Smooth muscle cell (in vitro differentiated cells): Measurements from ENCODE around the gene CRHR1. TPM values are rescaled to one million over a fixed set of nuclear protein-coding genes. Genes with fewer than 3 reads are reported as not detected.

Experiments used
- DNase-seq: peaks from one replicate; lab custom pipeline; 2025; ENCODE audit not compliant: unreplicated experiment; lab: John Stamatoyannopoulos, UW
- H2AFZ ChIP-seq: fragments of 200-600 bp; sonication (generic); 2 replicates; pipeline ENCODE4 v1.6.0; 2016; ENCODE audit warnings: antibody characterized with exemption, low read depth, mild to moderate bottlenecking
- H3F3A ChIP-seq: fragments of 200-600 bp; sonication (generic); 2 replicates; pipeline ENCODE4 v1.6.0; 2017; ENCODE audit warnings: antibody characterized with exemption, low read depth
- H3K27ac ChIP-seq: fragments of 200-600 bp; sonication (generic); 2 replicates; pipeline ENCODE4 v1.5.1; 2016; ENCODE audit warnings: low read depth, mild to moderate bottlenecking
- H3K27me3 ChIP-seq: fragments of 200-600 bp; sonication (generic); 2 replicates; pipeline ENCODE4 v1.6.1; 2016; ENCODE audit warnings: low read depth, mild to moderate bottlenecking
- H3K36me3 ChIP-seq: fragments of 200-600 bp; sonication (generic); 2 replicates; pipeline ENCODE4 v1.5.1; 2016; ENCODE audit warnings: low read depth
- H3K4me1 ChIP-seq: fragments of 200-600 bp; sonication (generic); 2 replicates; pipeline ENCODE4 v1.5.1; 2016; ENCODE audit warnings: low read depth
- H3K4me2 ChIP-seq: fragments of 200-600 bp; sonication (generic); 2 replicates; pipeline ENCODE4 v1.6.0; 2016; ENCODE audit warnings: mild to moderate bottlenecking
- H3K4me3 ChIP-seq: fragments of 200-600 bp; sonication (generic); 2 replicates; pipeline ENCODE4 v1.5.1; 2016; ENCODE audit warnings: mild to moderate bottlenecking
- H3K79me2 ChIP-seq: fragments of 200-600 bp; sonication (generic); 2 replicates; pipeline ENCODE4 v1.6.0; 2016; ENCODE audit warnings: low read depth, mild to moderate bottlenecking
- H3K9ac ChIP-seq: fragments of 200-600 bp; sonication (generic); 2 replicates; pipeline ENCODE4 v1.6.0; 2016; ENCODE audit warnings: low read depth
- H3K9me3 ChIP-seq: fragments of 200-600 bp; sonication (generic); replicated peaks from 2 replicates; pipeline ENCODE4 v1.5.1; 2016; ENCODE audit warnings: low read depth
- H4K20me1 ChIP-seq: fragments of 200-600 bp; sonication (generic); 2 replicates; pipeline ENCODE4 v1.6.0; 2016; ENCODE audit warnings: low read depth
- WGBS: methylation state at CpG from one replicate; pipeline ENCODE4 v1.1.7; 2016; ENCODE audit warnings: low lambda C conversion rate; 5-methylcytosine and 5-hydroxymethylcytosine counted together
- polyA plus RNA-seq: library from polyadenylated mRNA; unstranded; fragments of >200 nt; fragmentation: Nextera tagmentation; extraction: Ambion mirVana; gene quantifications from 2 replicates; pipeline ENCODE4 v1.2.1, GENCODE V29; 2016
- total RNA-seq: library from RNA; depleted of rRNA; stranded (reverse); fragments of >200 nt; gene quantifications from 2 replicates; pipeline ENCODE4 v1.2.3, GENCODE V29; 2014
- TF ChIP-seq, protein P1 (sequence below): fragments of 200-600 bp; sonication (generic); IDR thresholded peaks from 2 replicates; pipeline ENCODE4 v1.5.1; 2017; ENCODE audit warnings: borderline replicate concordance, mild to moderate bottlenecking, antibody characterized with exemption; ENCODE audit not compliant: insufficient read depth, poor library complexity, severe bottlenecking

Gene CRHR1
- total and polyA plus RNA-seq, 2 experiments from 2014 or later, result 0.09 TPM; not detected in 1

DNA sequence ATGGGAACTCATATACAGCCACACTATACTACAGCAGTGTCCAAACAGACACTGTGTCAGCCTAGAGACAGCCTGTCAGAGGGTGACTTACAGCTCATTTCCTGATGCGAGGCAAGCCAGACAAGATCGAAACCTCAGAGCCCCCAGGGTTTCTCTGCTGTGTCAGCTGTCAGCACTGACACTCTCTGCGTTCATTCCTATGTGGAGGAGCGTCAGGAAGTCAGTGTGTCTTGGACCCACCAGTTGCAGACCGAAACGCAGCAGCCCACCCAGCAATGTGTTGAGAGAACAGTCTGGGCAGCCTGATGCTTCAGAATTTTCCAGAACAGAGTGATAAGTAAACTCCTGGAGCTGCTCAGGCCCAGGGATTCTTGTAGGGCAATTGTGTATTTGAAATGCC lies 89.6 kb downstream of the CRHR1 start:
- 8% methylated on average over 6 of the region's 6 CpGs for WGBS
- TF ChIP-seq, protein P1, sequence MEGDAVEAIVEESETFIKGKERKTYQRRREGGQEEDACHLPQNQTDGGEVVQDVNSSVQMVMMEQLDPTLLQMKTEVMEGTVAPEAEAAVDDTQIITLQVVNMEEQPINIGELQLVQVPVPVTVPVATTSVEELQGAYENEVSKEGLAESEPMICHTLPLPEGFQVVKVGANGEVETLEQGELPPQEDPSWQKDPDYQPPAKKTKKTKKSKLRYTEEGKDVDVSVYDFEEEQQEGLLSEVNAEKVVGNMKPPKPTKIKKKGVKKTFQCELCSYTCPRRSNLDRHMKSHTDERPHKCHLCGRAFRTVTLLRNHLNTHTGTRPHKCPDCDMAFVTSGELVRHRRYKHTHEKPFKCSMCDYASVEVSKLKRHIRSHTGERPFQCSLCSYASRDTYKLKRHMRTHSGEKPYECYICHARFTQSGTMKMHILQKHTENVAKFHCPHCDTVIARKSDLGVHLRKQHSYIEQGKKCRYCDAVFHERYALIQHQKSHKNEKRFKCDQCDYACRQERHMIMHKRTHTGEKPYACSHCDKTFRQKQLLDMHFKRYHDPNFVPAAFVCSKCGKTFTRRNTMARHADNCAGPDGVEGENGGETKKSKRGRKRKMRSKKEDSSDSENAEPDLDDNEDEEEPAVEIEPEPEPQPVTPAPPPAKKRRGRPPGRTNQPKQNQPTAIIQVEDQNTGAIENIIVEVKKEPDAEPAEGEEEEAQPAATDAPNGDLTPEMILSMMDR, result no peak
- no peak for DNase-seq
- peak overlapping the region; percentile 67 for H3K27ac ChIP-seq
- peaks cover 24% of the 10 kb centered on the region for H3K4me1 ChIP-seq
- no peaks in the 10 kb centered on the region for H3K27me3 ChIP-seq
- no peaks in the 10 kb centered on the region for H4K20me1 ChIP-seq
- H3K9ac ChIP-seq, result no peak overlapping the region
- no peaks in the 10 kb centered on the region for H3K9me3 ChIP-seq
- H3F3A ChIP-seq, result peaks cover 8% of the 10 kb centered on the region
- H2AFZ ChIP-seq, result peak overlapping the region; percentile 84
- H3K4me2 ChIP-seq, result peak overlapping the region; percentile 63
- no peaks in the 10 kb centered on the region for H3K79me2 ChIP-seq
- no peak overlapping the region for H3K4me3 ChIP-seq
- H3K36me3 ChIP-seq, result no peaks in the 10 kb centered on the region

DNA sequence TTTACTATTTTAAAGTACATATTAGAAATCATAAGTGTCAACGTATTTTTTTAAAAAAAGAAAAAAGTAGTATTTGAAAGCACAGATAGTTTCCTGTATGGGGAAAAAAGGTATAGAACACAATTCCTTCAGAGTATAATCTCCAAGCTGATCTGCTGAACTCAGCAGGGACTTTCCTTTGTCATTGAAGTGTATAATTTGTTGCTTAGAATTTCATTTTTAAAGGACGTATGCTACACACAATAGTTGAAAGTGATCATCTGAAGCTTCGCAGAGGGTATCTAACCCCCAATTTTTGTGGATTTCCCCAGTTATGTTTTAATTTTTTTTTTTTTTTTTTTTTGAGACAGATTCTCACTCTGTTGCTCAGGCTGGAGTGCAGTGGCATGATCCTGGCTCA lies 90.0 kb downstream of the CRHR1 start:
- 67% methylated on average over 3 of the region's 3 CpGs for WGBS
- H3K4me2 ChIP-seq, result peak overlapping the region; percentile 63
- H3K27ac ChIP-seq, result peak overlapping the region; percentile 67
- no peak for DNase-seq
- H3K4me1 ChIP-seq, result peaks cover 24% of the 10 kb centered on the region
- no peaks in the 10 kb centered on the region for H4K20me1 ChIP-seq
- H3K36me3 ChIP-seq, result no peaks in the 10 kb centered on the region
- H3F3A ChIP-seq, result peaks cover 8% of the 10 kb centered on the region
- H2AFZ ChIP-seq, result peak overlapping the region; percentile 84
- no peaks in the 10 kb centered on the region for H3K9me3 ChIP-seq
- no peak overlapping the region for H3K9ac ChIP-seq
- no peaks in the 10 kb centered on the region for H3K79me2 ChIP-seq
- no peaks in the 10 kb centered on the region for H3K27me3 ChIP-seq
- TF ChIP-seq, protein P1, result no peak
- no peak overlapping the region for H3K4me3 ChIP-seq

DNA sequence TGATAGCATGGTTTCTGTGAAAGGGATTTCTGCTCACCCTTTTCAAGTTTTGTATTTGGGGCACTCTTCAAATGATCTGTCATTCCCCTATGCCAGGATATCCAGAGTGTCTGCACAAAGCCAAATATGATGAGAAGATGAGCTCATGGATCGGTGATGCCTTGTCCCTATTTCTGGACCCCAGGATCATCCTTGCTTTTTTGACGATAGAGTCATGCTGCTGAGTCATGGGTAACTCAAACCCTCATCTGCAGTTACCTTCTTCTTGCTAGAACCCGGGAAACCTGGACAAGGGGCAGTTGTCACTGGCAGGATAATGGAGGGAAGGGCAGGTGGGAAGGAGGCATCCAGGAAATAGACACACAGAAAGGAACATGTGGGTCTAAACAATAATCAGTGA lies 92.4 kb downstream of the CRHR1 start:
- no peak overlapping the region for H3K27ac ChIP-seq
- H3K4me2 ChIP-seq, result no peak overlapping the region
- 62% methylated on average over 3 of the region's 3 CpGs for WGBS
- H3K9me3 ChIP-seq, result no peaks in the 10 kb centered on the region
- H3K4me3 ChIP-seq, result no peak overlapping the region
- peaks cover 11% of the 10 kb centered on the region for H3K4me1 ChIP-seq
- TF ChIP-seq, protein P1, result no peak
- H4K20me1 ChIP-seq, result no peaks in the 10 kb centered on the region
- no peak for DNase-seq
- peaks cover 8% of the 10 kb centered on the region for H3F3A ChIP-seq
- no peaks in the 10 kb centered on the region for H3K36me3 ChIP-seq
- peaks cover 4% of the 10 kb centered on the region for H3K27me3 ChIP-seq
- no peaks in the 10 kb centered on the region for H3K79me2 ChIP-seq
- no peak overlapping the region for H2AFZ ChIP-seq
- no peak overlapping the region for H3K9ac ChIP-seq

DNA sequence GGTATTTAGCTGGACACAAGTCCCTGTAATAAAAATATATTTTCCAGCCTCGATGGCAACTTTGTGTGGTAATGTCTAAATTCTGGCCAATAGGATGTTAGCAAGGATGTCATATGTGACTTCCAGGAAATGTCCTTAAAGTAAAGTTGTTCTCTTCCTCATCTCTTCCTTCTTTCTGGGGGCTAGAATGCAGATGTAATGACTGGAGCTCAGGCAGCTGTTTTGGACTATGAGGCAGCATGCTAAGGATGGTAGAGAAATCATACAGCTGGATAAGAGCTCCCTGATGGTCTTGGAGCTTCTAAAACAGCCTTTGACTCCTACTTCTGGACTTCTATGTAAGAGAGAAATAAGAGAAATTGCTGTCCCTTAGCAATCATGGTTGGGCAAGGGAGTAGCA lies 93.3 kb downstream of the CRHR1 start:
- Histone ChIP-seq H3F3A (peaks cover 8% of the 10 kb centered on the region), H3K27ac (no peak overlapping the region), H3K4me2 (no peak overlapping the region), H3K4me3 (no peak overlapping the region), H3K9me3 (no peaks in the 10 kb centered on the region), H3K4me1 (peaks cover 11% of the 10 kb centered on the region), H3K79me2 (no peaks in the 10 kb centered on the region), H3K36me3 (no peaks in the 10 kb centered on the region), H4K20me1 (no peaks in the 10 kb centered on the region), H2AFZ (no peak overlapping the region), H3K27me3 (peaks cover 4% of the 10 kb centered on the region), H3K9ac (no peak overlapping the region)
- TF ChIP-seq, protein P1, result no peak
- DNase-seq, result no peak
- 70% methylated on average over 1 of the region's 1 CpG for WGBS
